Neural progenitor cell (in vitro differentiated cells): Measurements from ENCODE around the gene NFKBIE. TPM values are rescaled to one million over a fixed set of nuclear protein-coding genes. Genes with fewer than 3 reads are reported as not detected.

Source experiments
- DNase-seq: peaks from one replicate; pipeline ENCODE4 v3.0.0-alpha.2; 2016; ENCODE audit warnings: low spot score
- H2AFZ ChIP-seq: fragments of 200-600 bp; sonication (generic); replicated peaks from 2 replicates; pipeline ENCODE4 v1.6.1; 2016; ENCODE audit warnings: antibody characterized with exemption
- H3F3A ChIP-seq: fragments of 200-600 bp; sonication (generic); 2 replicates; pipeline ENCODE4 v1.6.1; 2016; ENCODE audit warnings: antibody characterized with exemption, low read depth
- H3K27ac ChIP-seq: fragments of 200-600 bp; sonication (generic); 2 replicates; pipeline ENCODE4 v1.5.1; 2016; ENCODE audit warnings: mild to moderate bottlenecking
- H3K27me3 ChIP-seq: fragments of 200-600 bp; sonication (generic); 2 replicates; pipeline ENCODE4 v1.6.1; 2016; ENCODE audit warnings: mild to moderate bottlenecking, moderate library complexity
- H3K36me3 ChIP-seq: fragments of 200-600 bp; sonication (generic); 2 replicates; pipeline ENCODE4 v1.5.1; 2016
- H3K4me1 ChIP-seq: fragments of 200-600 bp; sonication (generic); 2 replicates; pipeline ENCODE4 v1.6.1; 2016; ENCODE audit warnings: mixed run types
- H3K4me2 ChIP-seq: fragments of 200-600 bp; sonication (generic); 2 replicates; pipeline ENCODE4 v1.6.1; 2016
- H3K4me3 ChIP-seq: fragments of 200-600 bp; sonication (generic); 2 replicates; pipeline ENCODE4 v1.5.1; 2016
- H3K79me2 ChIP-seq: fragments of 200-600 bp; sonication (generic); 2 replicates; pipeline ENCODE4 v1.6.1; 2016; ENCODE audit warnings: low read depth
- H3K9ac ChIP-seq: fragments of 200-600 bp; sonication (generic); 2 replicates; pipeline ENCODE4 v1.6.1; 2016
- H3K9me3 ChIP-seq: fragments of 200-600 bp; sonication (generic); 2 replicates; pipeline ENCODE4 v1.5.1; 2016; ENCODE audit warnings: low read depth
- H4K20me1 ChIP-seq: fragments of 200-600 bp; sonication (generic); 2 replicates; pipeline ENCODE4 v1.6.1; 2016; ENCODE audit warnings: low read depth
- H3K27ac Mint-ChIP-seq: 3 replicates; pipeline ENCODE4 v1.8.0; 2021; ENCODE audit warnings: mixed read lengths
- H3K27me3 Mint-ChIP-seq: 2 replicates; pipeline ENCODE4 v1.8.0; 2022; ENCODE audit warnings: low read depth, mild to moderate bottlenecking, inconsistent platforms, moderate library complexity, mixed read lengths; ENCODE audit not compliant: insufficient read depth
- H3K36me3 Mint-ChIP-seq: 3 replicates; pipeline ENCODE4 v1.8.0; 2021; ENCODE audit warnings: mixed read lengths
- H3K4me1 Mint-ChIP-seq: 3 replicates; pipeline ENCODE4 v1.8.0; 2021; ENCODE audit warnings: mixed read lengths
- H3K4me3 Mint-ChIP-seq: 3 replicates; pipeline ENCODE4 v1.8.0; 2021; ENCODE audit warnings: mild to moderate bottlenecking, moderate library complexity, mixed read lengths
- H3K9me3 Mint-ChIP-seq: 3 replicates; pipeline ENCODE4 v1.8.0; 2020; ENCODE audit warnings: mixed read lengths
- EZH2 ChIP-seq: fragments of 200-600 bp; sonication (generic); IDR thresholded peaks from 2 replicates; pipeline ENCODE4 v1.6.1; 2017; ENCODE audit warnings: antibody characterized with exemption, mild to moderate bottlenecking, moderate library complexity
- EZH2phosphoT487 ChIP-seq: fragments of 200-600 bp; sonication (generic); IDR thresholded peaks from 2 replicates; pipeline ENCODE4 v1.6.1; 2017; ENCODE audit warnings: antibody characterized with exemption
- total RNA-seq: library from RNA; depleted of rRNA; stranded (reverse); fragments of >200 nt; gene quantifications from 2 replicates; pipeline ENCODE4 v1.2.3, GENCODE V29; 2015; ENCODE audit warnings: low replicate concordance
- TF ChIP-seq, protein P1 (sequence below): fragments of 200-600 bp; sonication (generic); IDR thresholded peaks from 2 replicates; pipeline ENCODE4 v1.5.1; 2017; ENCODE audit warnings: antibody characterized with exemption, mild to moderate bottlenecking

NFKBIE gene
- total RNA-seq, 1 donor from 2014 or later: 5.1 TPM

DNA sequence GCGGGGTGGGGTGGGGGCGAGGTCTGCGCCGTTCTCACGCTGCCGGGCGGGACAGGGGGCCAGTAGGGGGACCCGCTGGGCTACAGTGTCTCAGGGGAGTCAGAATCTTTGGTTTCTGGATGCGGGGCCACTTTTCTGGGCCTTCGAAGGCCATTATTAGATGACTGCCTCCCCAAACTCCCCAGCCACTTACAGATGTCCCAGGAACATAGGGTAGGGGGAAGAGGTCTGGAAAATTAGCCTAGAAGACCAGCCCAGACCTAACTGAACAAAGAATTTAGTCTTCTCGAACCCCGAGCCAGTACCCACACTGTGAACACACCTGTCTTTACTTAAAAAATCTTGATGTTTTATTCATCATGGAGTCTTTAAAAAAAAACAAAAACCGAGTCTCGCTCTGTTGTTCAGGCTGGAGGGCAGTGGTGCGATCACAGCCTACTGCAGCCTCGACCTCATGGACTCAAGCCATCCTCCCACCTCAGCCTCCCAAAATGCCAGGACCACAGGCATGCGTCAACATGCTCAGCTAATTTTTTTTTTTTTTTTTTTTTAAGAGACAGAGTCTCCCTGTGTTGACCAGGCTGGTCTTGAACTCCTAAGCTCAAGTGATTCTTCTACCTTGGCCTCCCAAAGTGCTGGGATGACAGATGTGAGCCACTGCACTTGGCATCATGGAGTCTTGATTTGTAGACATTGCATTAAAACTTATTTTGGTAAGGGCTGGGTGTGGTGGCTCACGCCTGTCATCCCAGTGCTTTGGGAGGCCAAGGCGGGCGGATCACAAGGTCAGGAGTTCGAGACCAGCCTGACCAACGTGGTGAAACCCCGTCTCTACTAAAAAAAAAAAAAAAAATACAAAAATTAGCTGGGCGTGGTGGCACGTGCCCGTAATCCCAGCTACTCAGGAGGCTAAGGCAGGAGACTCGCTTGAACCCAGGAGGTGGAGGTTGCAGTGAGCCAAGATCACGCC lies 45.3 kb downstream of the NFKBIE start:
- Histone ChIP-seq H3K4me3 (peak overlapping the region; percentile 44), H3K9ac (no peak overlapping the region), H3K4me2 (peak overlapping the region; percentile 73), H2AFZ (no peak overlapping the region), H3K4me1 (peaks cover 59% of the 10 kb centered on the region), H3K9me3 (no peaks in the 10 kb centered on the region), H4K20me1 (peaks cover 13% of the 10 kb centered on the region), H3K36me3 (no peaks in the 10 kb centered on the region), H3K79me2 (peaks cover 11% of the 10 kb centered on the region), H3F3A (peaks cover 83% of the 10 kb centered on the region), H3K27ac (peak overlapping the region; percentile 82), H3K27me3 (peaks cover 13% of the 10 kb centered on the region)
- no peaks in the 10 kb centered on the region for H3K9me3 Mint-ChIP-seq
- H3K27ac Mint-ChIP-seq: no peak overlapping the region
- peaks cover 11% of the 10 kb centered on the region for H3K27me3 Mint-ChIP-seq
- peak overlapping the region; percentile 81 for H3K4me3 Mint-ChIP-seq
- TF ChIP-seq, protein P1, sequence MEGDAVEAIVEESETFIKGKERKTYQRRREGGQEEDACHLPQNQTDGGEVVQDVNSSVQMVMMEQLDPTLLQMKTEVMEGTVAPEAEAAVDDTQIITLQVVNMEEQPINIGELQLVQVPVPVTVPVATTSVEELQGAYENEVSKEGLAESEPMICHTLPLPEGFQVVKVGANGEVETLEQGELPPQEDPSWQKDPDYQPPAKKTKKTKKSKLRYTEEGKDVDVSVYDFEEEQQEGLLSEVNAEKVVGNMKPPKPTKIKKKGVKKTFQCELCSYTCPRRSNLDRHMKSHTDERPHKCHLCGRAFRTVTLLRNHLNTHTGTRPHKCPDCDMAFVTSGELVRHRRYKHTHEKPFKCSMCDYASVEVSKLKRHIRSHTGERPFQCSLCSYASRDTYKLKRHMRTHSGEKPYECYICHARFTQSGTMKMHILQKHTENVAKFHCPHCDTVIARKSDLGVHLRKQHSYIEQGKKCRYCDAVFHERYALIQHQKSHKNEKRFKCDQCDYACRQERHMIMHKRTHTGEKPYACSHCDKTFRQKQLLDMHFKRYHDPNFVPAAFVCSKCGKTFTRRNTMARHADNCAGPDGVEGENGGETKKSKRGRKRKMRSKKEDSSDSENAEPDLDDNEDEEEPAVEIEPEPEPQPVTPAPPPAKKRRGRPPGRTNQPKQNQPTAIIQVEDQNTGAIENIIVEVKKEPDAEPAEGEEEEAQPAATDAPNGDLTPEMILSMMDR: peak; percentile 17
- TF ChIP-seq EZH2: no peak
- DNase-seq: no peak
- peaks cover 3% of the 10 kb centered on the region for H3K36me3 Mint-ChIP-seq
- H3K4me1 Mint-ChIP-seq: peaks cover 53% of the 10 kb centered on the region

DNA sequence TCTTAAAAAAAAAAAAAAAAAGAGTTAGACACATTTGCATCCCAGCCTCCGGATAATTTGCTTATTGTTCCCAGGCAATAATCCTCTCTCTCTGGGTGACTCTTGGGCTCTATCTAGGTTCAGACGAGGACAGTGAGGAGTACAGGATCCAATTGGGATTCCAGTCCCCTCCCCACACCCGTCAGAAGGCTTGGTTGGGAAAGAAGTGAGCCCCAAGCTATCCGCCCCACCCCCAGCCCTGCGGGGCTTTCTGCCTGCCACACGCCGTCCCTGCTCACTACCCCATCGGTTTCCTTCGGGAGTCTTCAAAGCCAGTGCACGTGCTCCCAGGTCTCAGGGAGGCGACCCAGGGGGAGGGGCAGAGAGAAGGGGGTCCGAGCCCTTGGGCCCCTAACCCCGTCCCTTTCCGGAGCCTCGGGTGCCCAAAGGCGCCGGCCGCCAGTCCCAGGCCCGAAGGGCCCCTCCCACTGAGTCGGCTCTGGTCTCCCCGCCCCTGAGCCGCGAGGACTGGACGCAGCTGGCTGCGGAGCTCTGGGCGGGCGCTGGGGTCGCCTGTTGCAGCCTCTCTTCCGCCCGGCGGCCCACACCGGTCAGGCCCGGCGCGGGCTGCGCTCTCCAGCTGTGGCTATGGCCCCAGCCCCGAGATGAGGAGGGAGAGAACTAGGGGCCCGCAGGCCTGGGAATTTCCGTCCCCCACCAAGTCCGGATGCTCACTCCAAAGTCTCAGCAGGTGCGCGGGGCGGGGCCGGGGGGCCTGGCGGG lies 46.1 kb downstream of the NFKBIE start:
- H2AFZ ChIP-seq: peak overlapping the region; percentile 30
- peaks cover 44% of the 10 kb centered on the region for H3K4me1 Mint-ChIP-seq
- H3K27me3 Mint-ChIP-seq: peaks cover 11% of the 10 kb centered on the region
- H3K36me3 ChIP-seq: no peaks in the 10 kb centered on the region
- H3K9ac ChIP-seq: no peak overlapping the region
- no peak for TF ChIP-seq EZH2
- TF ChIP-seq, protein P1: no peak
- no peak for TF ChIP-seq EZH2phosphoT487
- peak; percentile 96 for DNase-seq
- peaks cover 5% of the 10 kb centered on the region for H4K20me1 ChIP-seq
- peak overlapping the region; percentile 73 for H3K4me2 ChIP-seq
- H3K9me3 ChIP-seq: no peaks in the 10 kb centered on the region
- H3K4me3 Mint-ChIP-seq: peak overlapping the region; percentile 81
- H3K4me1 ChIP-seq: peaks cover 51% of the 10 kb centered on the region
- peak overlapping the region; percentile 44 for H3K4me3 ChIP-seq
- peaks cover 3% of the 10 kb centered on the region for H3K36me3 Mint-ChIP-seq
- H3K27me3 ChIP-seq: peaks cover 13% of the 10 kb centered on the region
- H3K27ac ChIP-seq: peak overlapping the region; percentile 82
- H3F3A ChIP-seq: peaks cover 78% of the 10 kb centered on the region
- peak overlapping the region; percentile 91 for H3K27ac Mint-ChIP-seq
- H3K79me2 ChIP-seq: peaks cover 3% of the 10 kb centered on the region
- H3K9me3 Mint-ChIP-seq: no peaks in the 10 kb centered on the region

DNA sequence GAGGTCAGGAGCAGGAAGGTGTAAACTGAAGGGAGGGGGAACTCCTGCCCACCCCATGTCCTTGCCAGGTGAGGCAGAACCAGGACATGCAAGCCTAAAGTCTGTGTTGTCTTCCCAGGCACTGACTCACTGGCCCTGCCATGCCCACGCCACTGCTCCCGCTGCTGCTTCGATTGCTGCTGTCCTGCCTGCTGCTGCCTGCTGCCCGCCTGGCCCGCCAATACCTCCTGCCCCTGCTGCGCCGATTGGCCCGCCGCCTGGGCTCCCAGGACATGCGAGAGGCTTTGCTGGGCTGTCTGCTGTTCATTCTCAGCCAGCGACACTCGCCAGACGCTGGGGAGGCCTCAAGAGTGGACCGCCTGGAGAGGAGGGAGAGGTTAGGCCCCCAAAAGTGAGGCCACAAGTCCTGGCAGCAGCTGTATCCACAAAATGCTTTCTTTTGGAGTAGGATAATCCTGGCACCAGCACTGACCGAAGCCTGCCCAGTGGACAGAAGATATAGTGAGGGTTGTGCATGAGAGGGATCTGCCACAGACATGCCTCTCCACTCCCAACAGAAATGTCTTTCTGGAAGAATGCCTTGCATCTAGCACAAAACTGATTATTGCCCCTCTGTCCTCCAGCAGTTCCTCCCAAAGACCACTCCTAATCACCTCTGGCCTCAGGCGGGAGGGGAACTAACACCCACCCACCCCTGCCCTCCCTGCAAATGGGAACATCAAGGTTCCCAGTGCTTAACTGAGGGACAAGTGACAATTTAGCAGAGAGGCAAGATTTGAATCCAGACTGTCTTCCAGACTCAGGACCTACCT lies 47.8 kb downstream of the NFKBIE start:
- Mint-ChIP-seq H3K36me3 (peaks cover 3% of the 10 kb centered on the region), H3K27me3 (peaks cover 11% of the 10 kb centered on the region), H3K9me3 (no peaks in the 10 kb centered on the region), H3K4me3 (peak overlapping the region; percentile 41), H3K4me1 (peaks cover 34% of the 10 kb centered on the region), H3K27ac (no peak overlapping the region)
- Histone ChIP-seq H3K9ac (no peak overlapping the region), H3K36me3 (no peaks in the 10 kb centered on the region), H3K79me2 (no peaks in the 10 kb centered on the region), H3K4me3 (no peak overlapping the region), H3F3A (peaks cover 65% of the 10 kb centered on the region), H3K4me2 (peak overlapping the region; percentile 73), H2AFZ (no peak overlapping the region), H3K4me1 (peaks cover 43% of the 10 kb centered on the region), H3K27ac (no peak overlapping the region), H3K9me3 (no peaks in the 10 kb centered on the region), H3K27me3 (peaks cover 13% of the 10 kb centered on the region), H4K20me1 (no peaks in the 10 kb centered on the region)
- peak; percentile 71 for DNase-seq
- TF ChIP-seq EZH2phosphoT487: no peak
- TF ChIP-seq EZH2: no peak
- TF ChIP-seq, protein P1: no peak
